ENCODE measurements around the gene ITPRIPL2.

ITPRIPL2 gene

GRCh38 chr16:19123535-19124178 is 9.9 kb downstream of the ITPRIPL2 start:
- no peaks in the 10 kb centered on the region for H3K27me3 ChIP-seq (ENCODE audit: control insufficient read depth in 1 of 2, insufficient read depth in 2 of 2, low read length in 2 of 2)
- peaks cover 4 to 5% of the 10 kb centered on the region in 2 donors for H3K36me3 ChIP-seq (ENCODE audit: control insufficient read depth in 2 of 2, insufficient read depth in 2 of 2, low read length in 2 of 2)
- H3K9me3 ChIP-seq (ENCODE audit: control insufficient read depth in 2 of 2, low read length in 2 of 2), result no peaks in the 10 kb centered on the region
- H3K9ac ChIP-seq (ENCODE audit: low read length in 2 of 2), result no peak overlapping the region
- H3K4me1 ChIP-seq (ENCODE audit: control insufficient read depth, insufficient read depth, low read length), result no peaks in the 10 kb centered on the region
- H3K27ac ChIP-seq (ENCODE audit: low read length), result no peak overlapping the region
- H3K4me3 ChIP-seq (ENCODE audit: low read length in 2 of 2), result no peak overlapping the region

GRCh38 chr16:19126300-19126699 is 12.5 kb downstream of the ITPRIPL2 start:
- Histone ChIP-seq H3K4me1 (ENCODE audit: control insufficient read depth, insufficient read depth, low read length) (peaks cover 5% of the 10 kb centered on the region), H3K27ac (ENCODE audit: low read length) (no peak overlapping the region), H3K27me3 (ENCODE audit: control insufficient read depth in 1 of 2, insufficient read depth in 2 of 2, low read length in 2 of 2) (no peaks in the 10 kb centered on the region)

GRCh38 chr16:19127205-19127604 is 13.4 kb downstream of the ITPRIPL2 start:
- H3K9me3 ChIP-seq (ENCODE audit: control insufficient read depth in 2 of 2, low read length in 2 of 2), result no peaks in the 10 kb centered on the region
- no peak overlapping the region for H3K4me3 ChIP-seq (ENCODE audit: low read length in 2 of 2)
- H3K27ac ChIP-seq (ENCODE audit: low read length), result no peak overlapping the region
- no peak overlapping the region for H3K9ac ChIP-seq (ENCODE audit: low read length in 2 of 2)
- peaks cover 11% of the 10 kb centered on the region for H3K4me1 ChIP-seq (ENCODE audit: control insufficient read depth, insufficient read depth, low read length)
- no peaks in the 10 kb centered on the region for H3K27me3 ChIP-seq (ENCODE audit: control insufficient read depth in 1 of 2, insufficient read depth in 2 of 2, low read length in 2 of 2)
- H3K36me3 ChIP-seq (ENCODE audit: control insufficient read depth in 2 of 2, insufficient read depth in 2 of 2, low read length in 2 of 2), result no peaks in the 10 kb centered on the region

More at GRCh38 chr16:19126300-19126699, 12.5 kb downstream of the ITPRIPL2 start:
- Histone ChIP-seq H3K4me3 (ENCODE audit: low read length in 2 of 2) (no peak overlapping the region), H3K9me3 (ENCODE audit: control insufficient read depth in 2 of 2, low read length in 2 of 2) (no peaks in the 10 kb centered on the region), H3K36me3 (ENCODE audit: control insufficient read depth in 2 of 2, insufficient read depth in 2 of 2, low read length in 2 of 2) (peaks cover 1 to 5% of the 10 kb centered on the region in 2 donors), H3K9ac (ENCODE audit: low read length in 2 of 2) (no peak overlapping the region)

GRCh38 chr16:19127674-19128131 is 13.9 kb downstream of the ITPRIPL2 start:
- no peaks in the 10 kb centered on the region for H3K27me3 ChIP-seq (ENCODE audit: control insufficient read depth in 1 of 2, insufficient read depth in 2 of 2, low read length in 2 of 2)
- H3K36me3 ChIP-seq (ENCODE audit: control insufficient read depth in 2 of 2, insufficient read depth in 2 of 2, low read length in 2 of 2), result no peaks in the 10 kb centered on the region
- H3K9me3 ChIP-seq (ENCODE audit: control insufficient read depth in 2 of 2, low read length in 2 of 2), result no peaks in the 10 kb centered on the region
- peaks cover 11% of the 10 kb centered on the region for H3K4me1 ChIP-seq (ENCODE audit: control insufficient read depth, insufficient read depth, low read length)
- no peak overlapping the region for H3K9ac ChIP-seq (ENCODE audit: low read length in 2 of 2)
- H3K4me3 ChIP-seq (ENCODE audit: low read length in 2 of 2), result no peak overlapping the region
- no peak overlapping the region for H3K27ac ChIP-seq (ENCODE audit: low read length)

GRCh38 chr16:19128454-19129200 is 14.9 kb downstream of the ITPRIPL2 start:
- no peaks in the 10 kb centered on the region for H3K27me3 ChIP-seq (ENCODE audit: control insufficient read depth in 1 of 2, insufficient read depth in 2 of 2, low read length in 2 of 2)
- H3K4me3 ChIP-seq (ENCODE audit: low read length in 2 of 2), result no peak overlapping the region
- no peak overlapping the region for H3K27ac ChIP-seq (ENCODE audit: low read length)
- no peaks in the 10 kb centered on the region for H3K9me3 ChIP-seq (ENCODE audit: control insufficient read depth in 2 of 2, low read length in 2 of 2)
- no peak overlapping the region for H3K9ac ChIP-seq (ENCODE audit: low read length in 2 of 2)
- H3K36me3 ChIP-seq (ENCODE audit: control insufficient read depth in 2 of 2, insufficient read depth in 2 of 2, low read length in 2 of 2), result no peaks in the 10 kb centered on the region
- peaks cover 11% of the 10 kb centered on the region for H3K4me1 ChIP-seq (ENCODE audit: control insufficient read depth, insufficient read depth, low read length)

GRCh38 chr16:19130385-19130784 is 16.6 kb downstream of the ITPRIPL2 start:
- Histone ChIP-seq H3K36me3 (ENCODE audit: control insufficient read depth in 2 of 2, insufficient read depth in 2 of 2, low read length in 2 of 2) (no peaks in the 10 kb centered on the region), H3K27me3 (ENCODE audit: control insufficient read depth in 1 of 2, insufficient read depth in 2 of 2, low read length in 2 of 2) (no peaks in the 10 kb centered on the region), H3K9ac (ENCODE audit: low read length in 2 of 2) (no peak overlapping the region), H3K4me1 (ENCODE audit: control insufficient read depth, insufficient read depth, low read length) (peaks cover 11% of the 10 kb centered on the region), H3K9me3 (ENCODE audit: control insufficient read depth in 2 of 2, low read length in 2 of 2) (no peaks in the 10 kb centered on the region), H3K4me3 (ENCODE audit: low read length in 2 of 2) (peak overlapping the region in 1 of 2 donors; percentile 29), H3K27ac (ENCODE audit: low read length) (peak overlapping the region; percentile 41)

GRCh38 chr16:19130852-19131824 is 17.4 kb downstream of the ITPRIPL2 start:
- Histone ChIP-seq H3K4me1 (ENCODE audit: control insufficient read depth, insufficient read depth, low read length) (peaks cover 13% of the 10 kb centered on the region), H3K9me3 (ENCODE audit: control insufficient read depth in 2 of 2, low read length in 2 of 2) (no peaks in the 10 kb centered on the region), H3K27me3 (ENCODE audit: control insufficient read depth in 1 of 2, insufficient read depth in 2 of 2, low read length in 2 of 2) (no peaks in the 10 kb centered on the region), H3K4me3 (ENCODE audit: low read length in 2 of 2) (peak overlapping the region in 1 of 2 donors; percentile 29), H3K36me3 (ENCODE audit: control insufficient read depth in 2 of 2, insufficient read depth in 2 of 2, low read length in 2 of 2) (no peaks in the 10 kb centered on the region), H3K9ac (ENCODE audit: low read length in 2 of 2) (peak overlapping the region in 1 of 2 donors; percentile 13), H3K27ac (ENCODE audit: low read length) (peak overlapping the region; percentile 41)

- Histone ChIP-seq H3K4me1 (ENCODE audit: control insufficient read depth, insufficient read depth, low read length) (peaks cover 13% of the 10 kb centered on the region), H3K27ac (ENCODE audit: low read length) (peak overlapping the region; percentile 41), H3K4me3 (ENCODE audit: low read length in 2 of 2) (no peak overlapping the region), H3K9me3 (ENCODE audit: control insufficient read depth in 2 of 2, low read length in 2 of 2) (no peaks in the 10 kb centered on the region), H3K9ac (ENCODE audit: low read length in 2 of 2) (peak overlapping the region in 1 of 2 donors; percentile 13), H3K36me3 (ENCODE audit: control insufficient read depth in 2 of 2, insufficient read depth in 2 of 2, low read length in 2 of 2) (no peaks in the 10 kb centered on the region), H3K27me3 (ENCODE audit: control insufficient read depth in 1 of 2, insufficient read depth in 2 of 2, low read length in 2 of 2) (no peaks in the 10 kb centered on the region)
Measured at GRCh38 chr16:19131825-19132218, 18.1 kb downstream of the ITPRIPL2 start.

GRCh38 chr16:19132255-19132654 is 18.5 kb downstream of the ITPRIPL2 start:
- no peak overlapping the region for H3K9ac ChIP-seq (ENCODE audit: low read length in 2 of 2)
- no peaks in the 10 kb centered on the region for H3K36me3 ChIP-seq (ENCODE audit: control insufficient read depth in 2 of 2, insufficient read depth in 2 of 2, low read length in 2 of 2)
- H3K4me3 ChIP-seq (ENCODE audit: low read length in 2 of 2), result no peak overlapping the region
- peak overlapping the region; percentile 6 for H3K27ac ChIP-seq (ENCODE audit: low read length)
- H3K4me1 ChIP-seq (ENCODE audit: control insufficient read depth, insufficient read depth, low read length), result peaks cover 13% of the 10 kb centered on the region
- no peaks in the 10 kb centered on the region for H3K9me3 ChIP-seq (ENCODE audit: control insufficient read depth in 2 of 2, low read length in 2 of 2)
- H3K27me3 ChIP-seq (ENCODE audit: control insufficient read depth in 1 of 2, insufficient read depth in 2 of 2, low read length in 2 of 2), result no peaks in the 10 kb centered on the region

GRCh38 chr16:19132898-19133297 is 19.1 kb downstream of the ITPRIPL2 start:
- Histone ChIP-seq H3K4me1 (ENCODE audit: control insufficient read depth, insufficient read depth, low read length) (peaks cover 13% of the 10 kb centered on the region), H3K27ac (ENCODE audit: low read length) (no peak overlapping the region), H3K36me3 (ENCODE audit: control insufficient read depth in 2 of 2, insufficient read depth in 2 of 2, low read length in 2 of 2) (no peaks in the 10 kb centered on the region), H3K4me3 (ENCODE audit: low read length in 2 of 2) (no peak overlapping the region), H3K27me3 (ENCODE audit: control insufficient read depth in 1 of 2, insufficient read depth in 2 of 2, low read length in 2 of 2) (no peaks in the 10 kb centered on the region), H3K9me3 (ENCODE audit: control insufficient read depth in 2 of 2, low read length in 2 of 2) (no peaks in the 10 kb centered on the region), H3K9ac (ENCODE audit: low read length in 2 of 2) (no peak overlapping the region)
